ENCODE data around the gene MSRB2.

MSRB2 gene

DNA sequence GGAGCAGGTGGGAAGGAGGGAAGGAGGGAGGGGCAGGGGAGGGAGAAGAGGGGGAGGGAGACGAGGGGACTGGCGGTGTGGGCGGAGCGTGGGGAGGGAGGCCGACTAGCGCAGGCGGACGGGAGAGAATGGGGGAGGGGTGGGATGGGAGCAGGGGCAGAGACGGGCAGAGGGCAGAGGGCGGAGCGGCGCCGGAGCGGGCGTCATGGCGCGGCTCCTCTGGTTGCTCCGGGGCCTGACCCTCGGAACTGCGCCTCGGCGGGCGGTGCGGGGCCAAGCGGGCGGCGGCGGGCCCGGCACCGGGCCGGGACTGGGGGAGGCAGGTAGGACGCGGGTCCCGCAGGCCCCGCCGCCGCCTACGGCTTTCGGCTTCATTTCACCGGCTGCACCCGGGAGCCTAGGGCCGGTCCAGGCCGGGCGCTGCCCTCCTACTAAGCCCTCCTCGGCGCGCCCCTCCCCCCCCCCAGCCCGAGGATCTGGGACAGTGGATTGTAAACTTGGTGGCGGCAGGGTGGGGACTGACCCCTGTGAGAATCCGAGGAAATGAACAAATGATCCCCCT, at the start of gene MSRB2:
Gene MSRB2, plus strand, starts transcription at position 176 of the 562 bp plus-strand sequence. Its CDS starts 30 bp downstream, at position 206.
- peaks cover 18% of the 10 kb centered on the region for H3K79me2 ChIP-seq (ENCODE audit: control insufficient read depth, low read length)

GRCh38 chr10:23046027-23046426, 49.4 kb upstream of the MSRB2 start:
- no peaks in the 10 kb centered on the region for H3F3A ChIP-seq (ENCODE audit: control insufficient read depth, insufficient read depth)
- TF ChIP-seq EZH2phosphoT487 (IDR thresholded peaks at IDR 0.05; ENCODE audit: borderline replicate concordance, low read length): no peak
- TF ChIP-seq, protein P1, sequence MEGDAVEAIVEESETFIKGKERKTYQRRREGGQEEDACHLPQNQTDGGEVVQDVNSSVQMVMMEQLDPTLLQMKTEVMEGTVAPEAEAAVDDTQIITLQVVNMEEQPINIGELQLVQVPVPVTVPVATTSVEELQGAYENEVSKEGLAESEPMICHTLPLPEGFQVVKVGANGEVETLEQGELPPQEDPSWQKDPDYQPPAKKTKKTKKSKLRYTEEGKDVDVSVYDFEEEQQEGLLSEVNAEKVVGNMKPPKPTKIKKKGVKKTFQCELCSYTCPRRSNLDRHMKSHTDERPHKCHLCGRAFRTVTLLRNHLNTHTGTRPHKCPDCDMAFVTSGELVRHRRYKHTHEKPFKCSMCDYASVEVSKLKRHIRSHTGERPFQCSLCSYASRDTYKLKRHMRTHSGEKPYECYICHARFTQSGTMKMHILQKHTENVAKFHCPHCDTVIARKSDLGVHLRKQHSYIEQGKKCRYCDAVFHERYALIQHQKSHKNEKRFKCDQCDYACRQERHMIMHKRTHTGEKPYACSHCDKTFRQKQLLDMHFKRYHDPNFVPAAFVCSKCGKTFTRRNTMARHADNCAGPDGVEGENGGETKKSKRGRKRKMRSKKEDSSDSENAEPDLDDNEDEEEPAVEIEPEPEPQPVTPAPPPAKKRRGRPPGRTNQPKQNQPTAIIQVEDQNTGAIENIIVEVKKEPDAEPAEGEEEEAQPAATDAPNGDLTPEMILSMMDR (IDR thresholded peaks at IDR 0.05; ENCODE audit: low read depth, low read length, poor library complexity, severe bottlenecking): no peak
- no peak overlapping the region for H3K27ac ChIP-seq (ENCODE audit: low read depth, low read length)
- no peaks in the 10 kb centered on the region for H3K9me3 ChIP-seq (ENCODE audit: control insufficient read depth, insufficient read depth, low read length)
- H3K4me1 ChIP-seq (ENCODE audit: control insufficient read depth, low read length): no peaks in the 10 kb centered on the region
- H3K9me2 ChIP-seq (replicated peaks; ENCODE audit: control insufficient read depth, low read length): no peaks in the 10 kb centered on the region
- no peak overlapping the region for H3K4me3 ChIP-seq (ENCODE audit: low read length)
- peaks cover 9% of the 10 kb centered on the region; the same call in 1 of the 2 replicates for H3K27me3 ChIP-seq (ENCODE audit: control insufficient read depth, low read length)
- H3K4me2 ChIP-seq (ENCODE audit: low read length): no peak overlapping the region
- no peaks in the 10 kb centered on the region for H4K20me1 ChIP-seq (ENCODE audit: control insufficient read depth, insufficient read depth, low read depth, low read length)
- H3K79me2 ChIP-seq (ENCODE audit: control insufficient read depth, low read length): no peaks in the 10 kb centered on the region
- no peaks in the 10 kb centered on the region for H3K36me3 ChIP-seq (ENCODE audit: control insufficient read depth, low read length)

More for the DNA sequence above, at the start of gene MSRB2:
- peaks cover 26% of the 10 kb centered on the region for H3K4me1 ChIP-seq (ENCODE audit: control insufficient read depth, low read length)
- H3F3A ChIP-seq (ENCODE audit: control insufficient read depth, insufficient read depth): no peaks in the 10 kb centered on the region
- H3K27me3 ChIP-seq (ENCODE audit: control insufficient read depth, low read length): no peaks in the 10 kb centered on the region
- H3K9me3 ChIP-seq (ENCODE audit: control insufficient read depth, insufficient read depth, low read length): no peaks in the 10 kb centered on the region
- peak within 1 kb of the TSS; percentile 66 for H3K27ac ChIP-seq (ENCODE audit: low read depth, low read length)
- H3K4me3 ChIP-seq (ENCODE audit: low read length): peak within 1 kb of the TSS; percentile 90
- TF ChIP-seq, protein P1 (IDR thresholded peaks at IDR 0.05; ENCODE audit: low read depth, low read length, poor library complexity, severe bottlenecking): no peak
- no peak for TF ChIP-seq EZH2phosphoT487 (IDR thresholded peaks at IDR 0.05; ENCODE audit: borderline replicate concordance, low read length)
- H3K36me3 ChIP-seq (ENCODE audit: control insufficient read depth, low read length): peaks cover 4% of the 10 kb centered on the region; the same call in 1 of the 2 replicates
- H3K9me2 ChIP-seq (replicated peaks; ENCODE audit: control insufficient read depth, low read length): no peaks in the 10 kb centered on the region
- peaks cover 3% of the 10 kb centered on the region; the same call in 1 of the 2 replicates for H4K20me1 ChIP-seq (ENCODE audit: control insufficient read depth, insufficient read depth, low read depth, low read length)
- H3K4me2 ChIP-seq (ENCODE audit: low read length): peak within 1 kb of the TSS; percentile 92

DNA sequence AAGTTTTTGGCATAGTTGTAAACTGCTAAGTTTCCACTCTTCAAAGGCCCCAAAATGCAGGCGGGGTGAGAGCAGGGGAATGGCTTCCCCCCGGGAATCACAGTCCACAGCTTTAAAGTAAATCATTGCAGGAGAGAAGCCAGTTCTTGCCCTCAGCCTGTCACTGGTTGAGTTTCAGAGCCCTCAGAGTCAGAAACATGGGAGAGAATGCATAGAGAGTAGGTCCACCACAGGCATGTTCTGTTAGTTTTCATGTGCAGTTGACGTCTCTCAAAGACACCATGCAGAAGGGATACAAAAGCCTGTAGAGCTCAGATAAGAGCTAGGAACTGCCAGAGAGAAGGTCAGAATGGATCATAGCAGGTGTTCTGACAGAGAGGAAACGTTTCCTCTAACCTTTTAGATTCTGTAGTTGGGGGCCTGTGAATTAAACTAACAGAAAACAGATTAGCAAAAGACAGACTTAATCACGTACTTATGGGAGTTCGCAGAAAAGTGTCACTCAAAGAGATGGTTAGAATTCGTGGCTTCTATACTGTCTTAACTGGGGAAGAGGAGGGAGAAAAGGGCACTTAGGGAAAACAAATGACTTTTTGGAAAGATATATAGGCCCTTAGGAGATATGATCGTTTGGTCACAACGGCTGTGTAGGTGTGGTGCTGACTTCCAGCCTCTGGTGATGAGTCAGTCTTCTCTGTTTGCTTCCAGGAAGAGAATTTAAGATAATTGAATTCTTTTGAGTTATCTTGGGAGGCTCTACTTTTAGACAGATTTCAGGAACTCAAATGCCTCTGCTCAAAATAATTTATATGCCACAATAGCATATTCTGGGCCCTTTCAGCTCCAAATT, 48.0 kb upstream of the MSRB2 start:
- Histone ChIP-seq H4K20me1 (ENCODE audit: control insufficient read depth, insufficient read depth, low read depth, low read length) (no peaks in the 10 kb centered on the region), H3K4me3 (ENCODE audit: low read length) (no peak overlapping the region), H3K4me2 (ENCODE audit: low read length) (no peak overlapping the region), H3K9me2 (replicated peaks; ENCODE audit: control insufficient read depth, low read length) (no peaks in the 10 kb centered on the region), H3K27ac (ENCODE audit: low read depth, low read length) (no peak overlapping the region), H3K27me3 (ENCODE audit: control insufficient read depth, low read length) (peaks cover 10% of the 10 kb centered on the region; the same call in 1 of the 2 replicates), H3K4me1 (ENCODE audit: control insufficient read depth, low read length) (no peaks in the 10 kb centered on the region), H3K9me3 (ENCODE audit: control insufficient read depth, insufficient read depth, low read length) (no peaks in the 10 kb centered on the region), H3F3A (ENCODE audit: control insufficient read depth, insufficient read depth) (no peaks in the 10 kb centered on the region), H3K36me3 (ENCODE audit: control insufficient read depth, low read length) (no peaks in the 10 kb centered on the region), H3K79me2 (ENCODE audit: control insufficient read depth, low read length) (no peaks in the 10 kb centered on the region)
- TF ChIP-seq EZH2phosphoT487 (IDR thresholded peaks at IDR 0.05; ENCODE audit: borderline replicate concordance, low read length): no peak
- TF ChIP-seq, protein P1 (IDR thresholded peaks at IDR 0.05; ENCODE audit: low read depth, low read length, poor library complexity, severe bottlenecking): no peak
